Measurements from ENCODE around the gene GLI1.
"Not testable (repeated sequence)": the region's sequence is repeated elsewhere in the genome, so short reads cannot be mapped to it uniquely, and the experiment has no call there.

Gene GLI1

GRCh38 chr12:57441846-57442427, 17.6 kb upstream of the GLI1 start:
- no peak for DNase-seq

GRCh38 chr12:57444337-57444736, 15.2 kb upstream of the GLI1 start:
- not testable (repeated sequence) for DNase-seq

- no peak for DNase-seq
Observed at GRCh38 chr12:57444744-57445143, 14.8 kb upstream of the GLI1 start.

- DNase-seq: no peak
Observed at GRCh38 chr12:57446292-57446960, 13.2 kb upstream of the GLI1 start.

GRCh38 chr12:57448669-57449068, 10.9 kb upstream of the GLI1 start:
- no peak for DNase-seq

- DNase-seq: no peak
Observed at GRCh38 chr12:57449375-57449774, 10.2 kb upstream of the GLI1 start.

- no peak for DNase-seq
Observed at GRCh38 chr12:57450057-57450456, 9.5 kb upstream of the GLI1 start.

- no peak for DNase-seq
Observed at GRCh38 chr12:57451233-57451778, 8.3 kb upstream of the GLI1 start.

- DNase-seq: no peak
Observed at GRCh38 chr12:57452181-57452936, 7.2 kb upstream of the GLI1 start.

- peak; percentile 28 for DNase-seq
Observed at GRCh38 chr12:57452937-57453509, 6.6 kb upstream of the GLI1 start.

GRCh38 chr12:57454213-57454565, 5.4 kb upstream of the GLI1 start:
- no peak for DNase-seq

GRCh38 chr12:57454566-57455373, 4.8 kb upstream of the GLI1 start, which contains the start of gene INHBE:
INHBE (plus strand) TSS chr12:57455307; CDS start chr12:57455537, 230 bp downstream.
- DNase-seq: peak; percentile 52

- DNase-seq: no peak
Observed at GRCh38 chr12:57455374-57456144, 4.0 kb upstream of the GLI1 start.

- peak; percentile 41 for DNase-seq
Observed at GRCh38 chr12:57456145-57456700, 3.4 kb upstream of the GLI1 start.

GRCh38 chr12:57456737-57457490, 2.7 kb upstream of the GLI1 start:
- no peak for DNase-seq

GRCh38 chr12:57458665-57459054, 925 bp upstream of the GLI1 start:
- DNase-seq: no peak

- peak; percentile 86 for DNase-seq
Observed at GRCh38 chr12:57459055-57459749, 383 bp upstream of the GLI1 start.

GRCh38 chr12:57460468-57460784, 841 bp downstream of the GLI1 start:
- no peak for DNase-seq

- no peak for DNase-seq
Observed at GRCh38 chr12:57460841-57461275, 1.3 kb downstream of the GLI1 start.

- DNase-seq: no peak
Observed at GRCh38 chr12:57461276-57461916, 1.8 kb downstream of the GLI1 start.
